H9 (cell line): ENCODE results near the gene NOL7. TPM values are rescaled to one million over a fixed set of nuclear protein-coding genes. Genes with fewer than 3 reads are reported as not detected.

Experiments
- DNase-seq: peaks from one replicate; pipeline ENCODE4 v3.0.0-alpha.2; 2017
- H2AFZ ChIP-seq: one replicate; pipeline ENCODE4 v1.6.1; 2013; ENCODE audit warnings: mild to moderate bottlenecking, low read length, control low read depth, moderate library complexity
- H2AK5ac ChIP-seq: 2 replicates; pipeline ENCODE4 v1.6.1; 2013; ENCODE audit warnings: low read length, control low read depth, mixed read lengths; ENCODE audit not compliant: insufficient read length
- H2BK120ac ChIP-seq: one replicate; pipeline ENCODE4 v1.6.1; 2013; ENCODE audit warnings: low read depth, mild to moderate bottlenecking, low read length, control low read depth, inconsistent platforms; ENCODE audit not compliant: poor library complexity, severe bottlenecking
- H2BK12ac ChIP-seq: 2 replicates; pipeline ENCODE4 v1.6.1; 2013; ENCODE audit warnings: low read length, control low read depth, mixed read lengths, low read depth; ENCODE audit not compliant: insufficient read length
- H2BK15ac ChIP-seq: 2 replicates; pipeline ENCODE4 v1.6.1; 2013; ENCODE audit warnings: low read depth, low read length, control low read depth
- H2BK20ac ChIP-seq: one replicate; pipeline ENCODE4 v1.6.1; 2013; ENCODE audit warnings: low read depth, mild to moderate bottlenecking, low read length, control low read depth, inconsistent platforms; ENCODE audit not compliant: poor library complexity, severe bottlenecking
- H2BK5ac ChIP-seq: 2 replicates; pipeline ENCODE4 v1.6.1; 2013; ENCODE audit warnings: low read length, control low read depth, mixed read lengths; ENCODE audit not compliant: insufficient read length
- H3K14ac ChIP-seq: 2 replicates; pipeline ENCODE4 v1.6.1; 2013; ENCODE audit warnings: low read length, control low read depth; ENCODE audit not compliant: insufficient read depth
- H3K18ac ChIP-seq: 2 replicates; pipeline ENCODE4 v1.6.1; 2013; ENCODE audit warnings: low read depth, mild to moderate bottlenecking, mixed read lengths, low read length, control low read depth; ENCODE audit not compliant: insufficient read length
- H3K23ac ChIP-seq: 2 replicates; pipeline ENCODE4 v1.6.1; 2013; ENCODE audit warnings: low read length, control low read depth, mixed read lengths, low read depth; ENCODE audit not compliant: insufficient read length
- H3K23me2 ChIP-seq: 2 replicates; pipeline ENCODE4 v1.6.1; 2013; ENCODE audit warnings: low read depth, mild to moderate bottlenecking, mixed read lengths, low read length, control low read depth; ENCODE audit not compliant: insufficient read length, poor library complexity, severe bottlenecking
- H3K27ac ChIP-seq: 2 replicates; pipeline ENCODE4 v1.5.1; 2013; ENCODE audit warnings: low read length, control low read depth, mixed read lengths, low read depth; ENCODE audit not compliant: insufficient read length
- H3K27me3 ChIP-seq: 2 replicates; pipeline ENCODE4 v1.6.1; 2013; ENCODE audit warnings: low read length, control low read depth, inconsistent platforms; ENCODE audit not compliant: insufficient read depth
- H3K4ac ChIP-seq: 2 replicates; pipeline ENCODE4 v1.6.1; 2013; ENCODE audit warnings: low read depth, mild to moderate bottlenecking, control low read depth, inconsistent platforms, low read length, moderate library complexity
- H3K4me1 ChIP-seq: 2 replicates; pipeline ENCODE4 v1.6.1; 2013; ENCODE audit warnings: low read length, control low read depth, inconsistent platforms; ENCODE audit not compliant: insufficient read depth
- H3K4me2 ChIP-seq: 2 replicates; pipeline ENCODE4 v1.6.1; 2013; ENCODE audit warnings: low read length, control low read depth, mixed read lengths; ENCODE audit not compliant: insufficient read length, insufficient read depth
- H3K56ac ChIP-seq: 2 replicates; pipeline ENCODE4 v1.6.1; 2013; ENCODE audit warnings: low read depth, mild to moderate bottlenecking, mixed read lengths, low read length, control low read depth; ENCODE audit not compliant: insufficient read length
- H3K79me1 ChIP-seq: 2 replicates; pipeline ENCODE4 v1.6.1; 2013; ENCODE audit warnings: low read depth, mild to moderate bottlenecking, moderate library complexity, low read length, control low read depth, inconsistent platforms; ENCODE audit not compliant: insufficient read depth, poor library complexity, severe bottlenecking
- H3K79me2 ChIP-seq: 2 replicates; pipeline ENCODE4 v1.6.1; 2013; ENCODE audit warnings: low read length, control low read depth, inconsistent platforms; ENCODE audit not compliant: insufficient read depth
- H3K9ac ChIP-seq: 2 replicates; pipeline ENCODE4 v1.6.1; 2013; ENCODE audit warnings: low read length, control low read depth, mixed read lengths; ENCODE audit not compliant: insufficient read length; ENCODE audit errors: extremely low read depth
- H3K9me3 ChIP-seq: one replicate; pipeline ENCODE4 v1.6.1; 2013; ENCODE audit warnings: low read depth, low read length, inconsistent platforms; ENCODE audit not compliant: control insufficient read depth
- H3T11ph ChIP-seq: one replicate; pipeline ENCODE4 v1.6.1; 2013; ENCODE audit warnings: mild to moderate bottlenecking, low read length, control low read depth, inconsistent platforms
- H4K20me1 ChIP-seq: one replicate; pipeline ENCODE4 v1.6.1; 2013; ENCODE audit not compliant: control insufficient read depth, insufficient read length, insufficient read depth
- H4K5ac ChIP-seq: 2 replicates; pipeline ENCODE4 v1.6.1; 2013; ENCODE audit warnings: low read depth, mild to moderate bottlenecking, mixed read lengths, low read length, control low read depth; ENCODE audit not compliant: insufficient read length
- H4K8ac ChIP-seq: replicated peaks from 2 replicates; pipeline ENCODE4 v1.6.1; 2013; ENCODE audit warnings: low read length, control low read depth, mixed read lengths, low read depth; ENCODE audit not compliant: insufficient read length
- H4K91ac ChIP-seq: 2 replicates; pipeline ENCODE4 v1.6.1; 2013; ENCODE audit warnings: low read depth, mild to moderate bottlenecking, moderate library complexity, mixed read lengths, low read length, control low read depth; ENCODE audit not compliant: insufficient read length
- H3K27ac Mint-ChIP-seq, 3 experiments: 2 replicates in 2 of 3; 3 replicates in 1 of 3; pipeline ENCODE4 v1.8.0; 2020 to 2021; ENCODE audit warnings: mixed read lengths in 3 of 3, mild to moderate bottlenecking in 1 of 3, moderate library complexity in 1 of 3
- H3K27me3 Mint-ChIP-seq: 2 replicates; pipeline ENCODE4 v1.8.0; 2021; ENCODE audit warnings: low read depth, mild to moderate bottlenecking, moderate library complexity, mixed read lengths
- H3K36me3 Mint-ChIP-seq, 3 experiments: 2 replicates in 2 of 3; 3 replicates in 1 of 3; pipeline ENCODE4 v1.8.0; 2020 to 2021; ENCODE audit warnings: low read depth in 3 of 3, mixed read lengths in 3 of 3; ENCODE audit not compliant: insufficient read depth in 1 of 3
- H3K4me1 Mint-ChIP-seq, 2 experiments: 2 replicates each; pipeline ENCODE4 v1.8.0; 2020; ENCODE audit warnings: mixed read lengths in 2 of 2
- H3K4me3 Mint-ChIP-seq, 2 experiments: 2 replicates in 1 of 2; 3 replicates in 1 of 2; pipeline ENCODE4 v1.8.0; 2020 to 2021; ENCODE audit warnings: mild to moderate bottlenecking in 2 of 2, mixed read lengths in 2 of 2, moderate library complexity in 1 of 2
- H3K9me3 Mint-ChIP-seq, 2 experiments: 2 replicates in 1 of 2; 3 replicates in 1 of 2; pipeline ENCODE4 v1.8.0; 2020; ENCODE audit warnings: mild to moderate bottlenecking in 2 of 2, mixed read lengths in 2 of 2, moderate library complexity in 1 of 2
- WGBS: extraction: QIAGEN DNeasy Blood & Tissue Kit; methylation state at CpG from one replicate; pipeline ENCODE4 v1.1.7; 2013; ENCODE audit warnings: missing lambda C conversion rate, low lambda C conversion rate, mixed read lengths; ENCODE audit not compliant: insufficient read length; ENCODE audit errors: extremely low coverage; 5-methylcytosine and 5-hydroxymethylcytosine counted together
- total RNA-seq: library from RNA; stranded (reverse); gene quantifications from 2 replicates; pipeline ENCODE4 v1.2.1, GENCODE V29; 2021
- TF ChIP-seq, protein P1 (sequence below): fragments of 200-600 bp; sonication (generic); conservative IDR thresholded peaks from 3 replicates; pipeline ENCODE4 v1.8.0; 2021; ENCODE audit warnings: antibody characterized with exemption, mild to moderate bottlenecking

NOL7 gene
- total RNA-seq, 1 experiment from 2014 or later = 72.1 TPM

DNA sequence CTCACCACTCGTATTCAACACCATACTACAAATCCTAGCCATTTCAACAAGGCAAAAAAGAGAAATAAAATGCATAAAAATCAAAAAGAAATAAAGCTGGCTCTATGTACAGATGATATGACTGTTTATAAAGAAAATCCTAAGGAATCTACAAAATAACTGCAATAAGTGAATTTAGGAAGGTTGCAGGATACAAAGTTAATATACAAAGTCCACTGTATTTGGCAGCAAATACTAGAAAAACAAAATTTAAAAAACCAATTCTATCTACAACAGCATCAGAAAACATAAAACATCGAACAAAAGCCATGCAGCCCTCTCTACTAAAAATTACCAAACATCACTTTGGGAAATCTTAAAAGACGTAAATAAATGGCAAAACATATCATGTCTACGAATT lies 48.9 kb downstream of the NOL7 start:
- H2AFZ ChIP-seq = no peak overlapping the region
- no peaks in the 10 kb centered on the region for H4K20me1 ChIP-seq
- H3K79me1 ChIP-seq = peaks cover 2% of the 10 kb centered on the region
- H2AK5ac ChIP-seq = no peak overlapping the region
- no peak overlapping the region for H3K18ac ChIP-seq
- H3K9ac ChIP-seq = no peak overlapping the region
- H3K23me2 ChIP-seq = no peaks in the 10 kb centered on the region
- no peak overlapping the region for H2BK5ac ChIP-seq
- H3T11ph ChIP-seq = no peak overlapping the region
- H3K56ac ChIP-seq = no peak overlapping the region
- H3K23ac ChIP-seq = no peak overlapping the region
- H3K4ac ChIP-seq = no peak overlapping the region
- Mint-ChIP-seq H3K27ac (peak overlapping the region in 1 of 3 experiments; percentile 45; a peak in 1 of 7 replicates), H3K4me1 (peaks cover 29 to 39% of the 10 kb centered on the region in 2 experiments), H3K27me3 (no peaks in the 10 kb centered on the region), H3K36me3 (no peaks in the 10 kb centered on the region), H3K9me3 (no peaks in the 10 kb centered on the region), H3K4me3 (no peak overlapping the region)
- no peak overlapping the region for H3K4me2 ChIP-seq
- no peak overlapping the region for H4K91ac ChIP-seq
- no peak overlapping the region for H4K8ac ChIP-seq
- H3K79me2 ChIP-seq = peaks cover 4% of the 10 kb centered on the region; the same call in 1 of the 2 replicates
- no peak overlapping the region for H3K14ac ChIP-seq
- no CpG with 5 or more reads among the region's 4 CpGs for WGBS
- no peak overlapping the region for H2BK15ac ChIP-seq
- no peak overlapping the region for H3K27ac ChIP-seq
- no peak overlapping the region for H2BK120ac ChIP-seq
- no peak overlapping the region for H4K5ac ChIP-seq
- no peak overlapping the region for H2BK12ac ChIP-seq
- H2BK20ac ChIP-seq = no peak overlapping the region
- no peaks in the 10 kb centered on the region; the same call in 1 of the 2 replicates for H3K4me1 ChIP-seq
- H3K27me3 ChIP-seq = no peaks in the 10 kb centered on the region
- TF ChIP-seq, protein P1, sequence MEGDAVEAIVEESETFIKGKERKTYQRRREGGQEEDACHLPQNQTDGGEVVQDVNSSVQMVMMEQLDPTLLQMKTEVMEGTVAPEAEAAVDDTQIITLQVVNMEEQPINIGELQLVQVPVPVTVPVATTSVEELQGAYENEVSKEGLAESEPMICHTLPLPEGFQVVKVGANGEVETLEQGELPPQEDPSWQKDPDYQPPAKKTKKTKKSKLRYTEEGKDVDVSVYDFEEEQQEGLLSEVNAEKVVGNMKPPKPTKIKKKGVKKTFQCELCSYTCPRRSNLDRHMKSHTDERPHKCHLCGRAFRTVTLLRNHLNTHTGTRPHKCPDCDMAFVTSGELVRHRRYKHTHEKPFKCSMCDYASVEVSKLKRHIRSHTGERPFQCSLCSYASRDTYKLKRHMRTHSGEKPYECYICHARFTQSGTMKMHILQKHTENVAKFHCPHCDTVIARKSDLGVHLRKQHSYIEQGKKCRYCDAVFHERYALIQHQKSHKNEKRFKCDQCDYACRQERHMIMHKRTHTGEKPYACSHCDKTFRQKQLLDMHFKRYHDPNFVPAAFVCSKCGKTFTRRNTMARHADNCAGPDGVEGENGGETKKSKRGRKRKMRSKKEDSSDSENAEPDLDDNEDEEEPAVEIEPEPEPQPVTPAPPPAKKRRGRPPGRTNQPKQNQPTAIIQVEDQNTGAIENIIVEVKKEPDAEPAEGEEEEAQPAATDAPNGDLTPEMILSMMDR = no peak
- no peaks in the 10 kb centered on the region for H3K9me3 ChIP-seq
- DNase-seq = no peak
